RWPE1 (cell line): ENCODE data around the gene EBI3.
A peak's percentile ranks its signal among the peaks of the same experiment; 100 is the strongest.
"Not testable (repeated sequence)": the region's sequence is repeated elsewhere in the genome, so short reads cannot be mapped to it uniquely, and the experiment has no call there.

Experiments used
- CTCF ChIA-PET: fragments of 350-600 bp; sonication (Branson Sonifier 250); formaldehyde crosslinking; extraction: SDS; loops from one replicate; lab custom pipeline; 2021; lab: Yijun Ruan, JAX
- POLR2A ChIA-PET: fragments of 400-600 bp; formaldehyde crosslinking; extraction: SDS; loops from one replicate; lab custom pipeline; 2020; ENCODE audit warnings: antibody characterized with exemption; ENCODE audit not compliant: low non-redundant PET; lab: Yijun Ruan, JAX
- DNase-seq: peaks from one replicate; pipeline ENCODE4 v3.0.0; 2012; ENCODE audit warnings: low spot score
- H3K27ac ChIP-seq: fragments of 450-650 bp; 2 replicates; pipeline ENCODE4 v1.5.1; 2017
- CTCF ChIP-seq: fragments of 450-650 bp; conservative IDR thresholded peaks from 2 replicates; pipeline ENCODE4 v1.5.1; 2017; ENCODE audit warnings: low read depth, mild to moderate bottlenecking

EBI3 gene

GRCh38 chr19:4284176-4284958 is 55.0 kb downstream of the EBI3 start:
- TF ChIP-seq CTCF: no peak
- ChIA-PET POLR2A (no interaction called here), CTCF (interaction anchor here (0.8 to 1.2 kb wide), 2 partner anchors 17 to 68 kb away, joined by 3 to 4 read pairs; no protein-coding TSS in a partner anchor)

GRCh38 chr19:4284974-4285373 is 55.7 kb downstream of the EBI3 start:
- no peak for DNase-seq
- ChIA-PET CTCF (interaction anchor here (0.8 to 1.2 kb wide), 2 partner anchors 17 to 68 kb away, joined by 3 to 4 read pairs; no protein-coding TSS in a partner anchor), POLR2A (no interaction called here)
- TF ChIP-seq CTCF: no peak
- no peak overlapping the region for H3K27ac ChIP-seq

More at GRCh38 chr19:4284176-4284958, 55.0 kb downstream of the EBI3 start:
- peak; percentile 88 for DNase-seq
- no peak overlapping the region for H3K27ac ChIP-seq

- H3K27ac ChIP-seq, DNase-seq, CTCF ChIA-PET: not testable (repeated sequence)
- POLR2A ChIA-PET: interaction anchor here (0.6 kb wide), 1 partner anchor 201 kb away, joined by 3 read pairs; no protein-coding TSS in a partner anchor
These were observed 56.8 kb downstream of the EBI3 start for GRCh38 chr19:4286141-4286540.
